B cell (primary cell): Measurements from ENCODE around the gene ING4. TPM values are rescaled to one million over a fixed set of nuclear protein-coding genes. Genes with fewer than 3 reads are reported as not detected.
A peak's percentile ranks its signal among the peaks of the same experiment; 100 is the strongest.

ENCODE experiments used
- ATAC-seq: fragments of 200-7000 bp; cut with Tn5 transposase; one replicate; pipeline ENCODE4 v1.10.0; 2021; ENCODE audit warnings: low read depth, mild to moderate bottlenecking, moderate number of reproducible peaks, moderate library complexity
- CTCF ChIA-PET: fragments of 350-600 bp; sonication (Branson Sonifier 250); formaldehyde crosslinking; loops from one replicate; lab custom pipeline; 2021; ENCODE audit warnings: antibody characterized with exemption, inconsistent platforms; lab: Charles Lee
- POLR2A ChIA-PET: fragments of 350-600 bp; sonication (Branson Sonifier 250); formaldehyde crosslinking; loops from one replicate; lab custom pipeline; 2021; ENCODE audit warnings: antibody characterized with exemption; lab: Charles Lee
- DNase-seq: peaks from one replicate; pipeline ENCODE4 v3.0.0; 2013
- H2AFZ ChIP-seq: 2 replicates; pipeline ENCODE4 v1.6.1; 2012; ENCODE audit warnings: mild to moderate bottlenecking, low read depth, low read length; ENCODE audit not compliant: insufficient read depth, poor library complexity, severe bottlenecking
- H3K27ac ChIP-seq, 2 donors: 1 replicate in 1 of 2; 2 replicates in 1 of 2; pipeline ENCODE4 v1.5.1; 2012 to 2013; ENCODE audit warnings: low read length in 2 of 2, mild to moderate bottlenecking in 2 of 2, moderate library complexity in 1 of 2
- H3K27me3 ChIP-seq, 4 experiments: fragments of 200-600 bp in 1 of 4; sonication (generic) in 1 of 4; replicated peaks in 1 of 4; 1 replicate in 2 of 4; 2 replicates in 2 of 4; pipeline versions ENCODE4 v1.6.1 to v1.7.0; 2013 to 2016; ENCODE audit warnings: low read length in 3 of 4, mild to moderate bottlenecking in 2 of 4, mixed read lengths in 1 of 4, moderate library complexity in 1 of 4; ENCODE audit not compliant: insufficient read depth in 4 of 4, control insufficient read depth in 3 of 4; ENCODE audit errors: control extremely low read depth in 1 of 4
- H3K36me3 ChIP-seq, 2 experiments: replicated peaks in 1 of 2; 1 replicate in 1 of 2; 2 replicates in 1 of 2; pipeline versions ENCODE4 v1.6.1 to v1.7.1; 2013; ENCODE audit warnings: low read length in 1 of 2; ENCODE audit not compliant: insufficient read depth in 2 of 2, control insufficient read depth in 1 of 2; ENCODE audit errors: control extremely low read depth in 1 of 2, extremely low read depth in 1 of 2
- H3K4me1 ChIP-seq, 2 donors: fragments of 200-600 bp in 1 of 2; sonication (generic) in 1 of 2; 1 replicate in 1 of 2; 2 replicates in 1 of 2; pipeline versions ENCODE4 v1.5.1 to v1.6.1; 2013 to 2017; ENCODE audit warnings: low read length in 2 of 2; ENCODE audit not compliant: control insufficient read depth in 2 of 2, insufficient read depth in 2 of 2
- H3K4me2 ChIP-seq: replicated peaks from 2 replicates; pipeline ENCODE3; 2012; ENCODE audit warnings: mild to moderate bottlenecking, low read depth, low read length; ENCODE audit not compliant: poor library complexity, severe bottlenecking
- H3K4me3 ChIP-seq, 5 experiments: fragments of 200-600 bp in 1 of 5; sonication (generic) in 1 of 5; 1 replicate in 3 of 5; 2 replicates in 2 of 5; pipeline versions ENCODE4 v1.5.1 to v1.7.0; 2011 to 2016; ENCODE audit warnings: low read length in 4 of 5, mild to moderate bottlenecking in 4 of 5, low read depth in 2 of 5, control low read depth in 1 of 5, moderate library complexity in 1 of 5; ENCODE audit not compliant: insufficient read depth in 1 of 5; ENCODE audit errors: control extremely low read depth in 1 of 5, extremely low read depth in 1 of 5
- H3K79me2 ChIP-seq: fragments of 200-600 bp; sonication (generic); one replicate; pipeline ENCODE4 v1.6.0; 2016; ENCODE audit warnings: low read length; ENCODE audit not compliant: control insufficient read depth, insufficient read depth
- H3K9ac ChIP-seq: fragments of 200-600 bp; sonication (generic); 2 replicates; pipeline ENCODE4 v1.6.1; 2017; ENCODE audit warnings: mild to moderate bottlenecking, low read length, moderate library complexity
- H3K9me3 ChIP-seq, 3 donors: one replicate each; pipeline versions ENCODE4 v1.6.1 to v1.7.1; 2013; ENCODE audit warnings: low read length in 2 of 3; ENCODE audit not compliant: control insufficient read depth in 2 of 3, insufficient read depth in 1 of 3; ENCODE audit errors: control extremely low read depth in 1 of 3
- H4K20me1 ChIP-seq: 2 replicates; pipeline ENCODE4 v1.6.0; 2012; ENCODE audit warnings: mild to moderate bottlenecking, low read length; ENCODE audit not compliant: insufficient read depth, control insufficient read depth, poor library complexity, severe bottlenecking
- H3K27ac Mint-ChIP-seq: one replicate; pipeline ENCODE4 v1.8.0; 2021; ENCODE audit warnings: mixed read lengths
- H3K27me3 Mint-ChIP-seq: one replicate; pipeline ENCODE4 v1.8.0; 2021; ENCODE audit warnings: mixed read lengths
- H3K4me1 Mint-ChIP-seq: one replicate; pipeline ENCODE4 v1.8.0; 2021; ENCODE audit warnings: mixed read lengths
- H3K4me3 Mint-ChIP-seq: one replicate; pipeline ENCODE4 v1.8.0; 2021; ENCODE audit warnings: mixed read lengths
- H3K9me3 Mint-ChIP-seq: one replicate; pipeline ENCODE4 v1.8.0; 2022; ENCODE audit warnings: mixed read lengths; ENCODE audit not compliant: insufficient read depth
- EZH2 ChIP-seq: IDR thresholded peaks from 2 replicates; pipeline ENCODE4 v1.6.1; 2012; ENCODE audit warnings: borderline replicate concordance, low read depth, mild to moderate bottlenecking, moderate library complexity, low read length; ENCODE audit not compliant: insufficient read depth, poor library complexity, severe bottlenecking
- WGBS: methylation state at CpG from one replicate; pipeline ENCODE4 v1.1.5; 2013; ENCODE audit warnings: missing lambda C conversion rate; ENCODE audit not compliant: insufficient coverage; 5-methylcytosine and 5-hydroxymethylcytosine counted together
- intact Hi-C: fragments of 100-400 bp; cut with micrococcal nuclease; formaldehyde crosslinking; loops from one replicate; pipeline ENCODE4 v1.10.0; 2022
- polyA plus RNA-seq: library from polyadenylated mRNA; depleted of rRNA; stranded (reverse); fragments of >200 nt; gene quantifications from 2 replicates; pipeline ENCODE4 v1.2.3, GENCODE V29; 2012
- total RNA-seq, 2 donors: library from RNA; stranded (reverse); fragments of 120-200 nt in 1 of 2; gene quantifications; 1 replicate in 1 of 2; 2 replicates in 1 of 2; pipeline versions ENCODE4 v1.2.3 to v1.2.4, GENCODE V29; 2013 to 2022
- TF ChIP-seq, protein P1 (sequence below): fragments of 200-600 bp; IDR thresholded peaks from one replicate; pipeline ENCODE4 v1.8.0; 2022; ENCODE audit warnings: antibody characterized with exemption, mild to moderate bottlenecking

Gene ING4
- total and polyA plus RNA-seq, 2 donors (not counting 1 experiment from before 2014, with no cell fraction given), result 81.1 to 110 TPM

DNA sequence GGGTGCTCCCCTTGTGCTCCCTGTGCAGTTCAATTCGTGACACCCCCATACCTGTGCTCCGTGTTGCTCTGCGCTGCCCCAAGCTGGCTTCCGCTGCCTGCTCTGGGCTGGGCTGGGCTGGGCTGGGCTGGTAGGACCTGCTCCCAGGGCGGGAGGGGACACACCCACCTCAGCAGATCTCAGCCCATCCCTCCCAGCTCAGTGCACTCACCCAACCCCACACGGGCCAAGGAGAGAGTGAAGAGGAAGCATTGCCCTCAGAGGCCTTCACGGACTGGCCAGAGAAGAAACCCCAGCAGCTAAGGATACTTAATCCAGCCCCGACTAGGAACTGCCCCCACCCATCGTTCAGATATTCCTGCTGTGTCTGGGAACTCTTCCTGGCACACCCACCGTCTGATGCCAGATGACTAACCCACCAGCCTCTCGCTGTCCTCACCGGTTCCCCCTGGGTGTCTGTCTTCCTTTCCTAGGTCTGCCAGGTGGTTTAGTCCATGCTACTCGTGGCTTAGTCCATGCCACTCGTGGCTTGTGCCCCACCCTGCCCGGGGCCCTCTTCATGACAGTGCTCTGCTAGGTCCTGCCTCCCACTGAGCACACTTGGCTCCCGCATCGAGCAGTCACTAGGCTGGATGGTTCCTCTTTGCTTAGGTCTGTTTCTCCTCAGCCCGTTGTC lies 26.9 kb downstream of the ING4 start, which contains the start of gene LPAR5:
TSS of gene LPAR5 (minus strand) at position 104 of the 676 bp plus-strand sequence. CDS start 14,711 bp downstream, outside the sequence.
- H3K4me3 ChIP-seq, result peak within 1 kb of the TSS; percentile 36 to 91 (median 71)
- H3K9me3 ChIP-seq, result no peaks in the 10 kb centered on the region
- ChIA-PET CTCF (interaction anchor here (0.6 to 5.9 kb wide), 14 partner anchors 8 to 172 kb away, joined by 3 to 58 read pairs (median 4); partner anchors contain the start of genes ACRBP, MLF2, NOP2 and ZNF384), POLR2A (interaction anchor here (0.7 to 2.7 kb wide), 16 partner anchors 9 to 89 kb away, joined by 3 to 25 read pairs (median 6); partner anchors contain the start of genes ACRBP, NOP2 and ZNF384)
- Mint-ChIP-seq H3K27ac (peak within 1 kb of the TSS; percentile 99), H3K4me1 (peaks cover 81% of the 10 kb centered on the region), H3K9me3 (no peaks in the 10 kb centered on the region), H3K27me3 (no peaks in the 10 kb centered on the region), H3K4me3 (peak within 1 kb of the TSS; percentile 97)
- no peaks in the 10 kb centered on the region for H4K20me1 ChIP-seq
- TF ChIP-seq, protein P1, sequence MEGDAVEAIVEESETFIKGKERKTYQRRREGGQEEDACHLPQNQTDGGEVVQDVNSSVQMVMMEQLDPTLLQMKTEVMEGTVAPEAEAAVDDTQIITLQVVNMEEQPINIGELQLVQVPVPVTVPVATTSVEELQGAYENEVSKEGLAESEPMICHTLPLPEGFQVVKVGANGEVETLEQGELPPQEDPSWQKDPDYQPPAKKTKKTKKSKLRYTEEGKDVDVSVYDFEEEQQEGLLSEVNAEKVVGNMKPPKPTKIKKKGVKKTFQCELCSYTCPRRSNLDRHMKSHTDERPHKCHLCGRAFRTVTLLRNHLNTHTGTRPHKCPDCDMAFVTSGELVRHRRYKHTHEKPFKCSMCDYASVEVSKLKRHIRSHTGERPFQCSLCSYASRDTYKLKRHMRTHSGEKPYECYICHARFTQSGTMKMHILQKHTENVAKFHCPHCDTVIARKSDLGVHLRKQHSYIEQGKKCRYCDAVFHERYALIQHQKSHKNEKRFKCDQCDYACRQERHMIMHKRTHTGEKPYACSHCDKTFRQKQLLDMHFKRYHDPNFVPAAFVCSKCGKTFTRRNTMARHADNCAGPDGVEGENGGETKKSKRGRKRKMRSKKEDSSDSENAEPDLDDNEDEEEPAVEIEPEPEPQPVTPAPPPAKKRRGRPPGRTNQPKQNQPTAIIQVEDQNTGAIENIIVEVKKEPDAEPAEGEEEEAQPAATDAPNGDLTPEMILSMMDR, result no peak
- H3K4me2 ChIP-seq, result peak within 1 kb of the TSS; percentile 94
- peaks cover 73 to 89% of the 10 kb centered on the region in 2 donors for H3K4me1 ChIP-seq
- DNase-seq (peak; percentile 75), ATAC-seq (peak; percentile 75)
- peaks cover 0 to 10% of the 10 kb centered on the region in 2 experiments for H3K36me3 ChIP-seq
- peak within 1 kb of the TSS; percentile 83 for H3K9ac ChIP-seq
- intact Hi-C loops, result loop anchor here (1.0 to 10.0 kb wide), 7 partner anchors 8 to 309 kb away; partner anchors contain the start of genes C12orf57, ING4 and RNU7-1
- peak within 1 kb of the TSS; percentile 86 to 91 for H3K27ac ChIP-seq
- 5% methylated on average over 16 of the region's 18 CpGs for WGBS
- peak within 1 kb of the TSS; percentile 68 for H2AFZ ChIP-seq
- no peaks in the 10 kb centered on the region for H3K27me3 ChIP-seq
- peaks cover 98% of the 10 kb centered on the region for H3K79me2 ChIP-seq

DNA sequence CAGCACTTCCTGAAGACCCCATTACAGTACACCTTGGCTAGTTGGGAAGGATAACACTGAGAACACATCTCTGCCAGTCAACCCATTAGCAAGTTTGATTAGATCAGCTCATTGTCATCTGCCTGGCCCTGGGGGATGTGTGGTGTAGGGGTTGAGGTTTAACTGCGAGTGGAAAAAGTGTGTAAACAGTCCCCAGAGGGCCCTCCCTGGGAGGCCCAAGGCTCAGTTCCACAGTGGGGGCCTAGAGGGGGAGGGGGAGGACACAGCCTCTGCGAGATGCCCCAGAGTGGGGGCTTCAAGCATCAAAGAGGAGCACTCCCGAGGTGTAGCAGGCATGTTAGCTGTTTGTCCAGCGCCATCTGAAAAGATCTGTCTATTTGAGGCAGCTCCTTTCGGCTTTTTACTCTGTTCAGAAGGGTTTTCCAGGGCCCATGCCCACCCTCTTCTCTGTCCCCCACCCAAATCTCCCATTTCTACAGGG lies 27.5 kb downstream of the ING4 start:
- peaks cover 0 to 15% of the 10 kb centered on the region in 2 experiments for H3K36me3 ChIP-seq
- H3K27ac ChIP-seq, result peak overlapping the region; percentile 86 to 91
- peaks cover 84% of the 10 kb centered on the region for H3K4me1 Mint-ChIP-seq
- no peak for TF ChIP-seq EZH2
- TF ChIP-seq, protein P1, result no peak
- no peaks in the 10 kb centered on the region for H3K27me3 ChIP-seq
- H3K4me3 ChIP-seq, result peak overlapping the region; percentile 36 to 91 (median 71)
- POLR2A ChIA-PET, result interaction anchor here (0.6 to 2.7 kb wide), 20 partner anchors 8 to 117 kb away, joined by 3 to 25 read pairs (median 5); partner anchors contain the start of genes ACRBP, COPS7A, MLF2 and NOP2
- intact Hi-C loops, result loop anchor here (1.0 to 10.0 kb wide), 6 partner anchors 8 to 309 kb away; partner anchors contain the start of genes C12orf57, ING4 and RNU7-1
- H3K79me2 ChIP-seq, result peaks cover 98% of the 10 kb centered on the region
- WGBS, result 0% methylated on average over 5 of the region's 5 CpGs
- H4K20me1 ChIP-seq, result no peaks in the 10 kb centered on the region
- peak overlapping the region; percentile 94 for H3K4me2 ChIP-seq
- peaks cover 79 to 95% of the 10 kb centered on the region in 2 donors for H3K4me1 ChIP-seq
- H3K27me3 Mint-ChIP-seq, result no peaks in the 10 kb centered on the region
- peak overlapping the region; percentile 83 for H3K9ac ChIP-seq
- ATAC-seq (peak; percentile 71), DNase-seq (peak; percentile 68)
- H2AFZ ChIP-seq, result peak overlapping the region; percentile 68
- H3K27ac Mint-ChIP-seq, result peak overlapping the region; percentile 99
- CTCF ChIA-PET, result interaction anchor here (0.6 to 5.9 kb wide), 16 partner anchors 9 to 308 kb away, joined by 3 to 58 read pairs (median 4); partner anchors contain the start of genes ACRBP, C12orf57, MLF2 and NOP2
- H3K9me3 Mint-ChIP-seq, result no peaks in the 10 kb centered on the region
- H3K4me3 Mint-ChIP-seq, result peak overlapping the region; percentile 97
- no peaks in the 10 kb centered on the region for H3K9me3 ChIP-seq
